NT2/D1 (cell line): Measurements from ENCODE around the gene GGT7.

Source experiments
- SUZ12 ChIP-seq: IDR thresholded peaks from 2 replicates; pipeline ENCODE4 v1.6.1; 2011; ENCODE audit not compliant: insufficient read length, insufficient read depth; ENCODE audit errors: extremely low read depth
- YY1 ChIP-seq: IDR thresholded peaks from 2 replicates; pipeline ENCODE4 v1.6.1; 2011; ENCODE audit not compliant: insufficient read length, insufficient read depth
- ZNF274 ChIP-seq: IDR thresholded peaks from 2 replicates; pipeline ENCODE4 v1.6.1; 2011; ENCODE audit warnings: mild to moderate bottlenecking, low read depth, low read length

- TF ChIP-seq YY1 (no peak), ZNF274 (no peak), SUZ12 (no peak)
These were observed 3.2 kb upstream of the GGT7 start for GRCh38 chr20:34875642-34876405.
